Measurements from ENCODE around the gene NDNF.

The NDNF gene

DNA sequence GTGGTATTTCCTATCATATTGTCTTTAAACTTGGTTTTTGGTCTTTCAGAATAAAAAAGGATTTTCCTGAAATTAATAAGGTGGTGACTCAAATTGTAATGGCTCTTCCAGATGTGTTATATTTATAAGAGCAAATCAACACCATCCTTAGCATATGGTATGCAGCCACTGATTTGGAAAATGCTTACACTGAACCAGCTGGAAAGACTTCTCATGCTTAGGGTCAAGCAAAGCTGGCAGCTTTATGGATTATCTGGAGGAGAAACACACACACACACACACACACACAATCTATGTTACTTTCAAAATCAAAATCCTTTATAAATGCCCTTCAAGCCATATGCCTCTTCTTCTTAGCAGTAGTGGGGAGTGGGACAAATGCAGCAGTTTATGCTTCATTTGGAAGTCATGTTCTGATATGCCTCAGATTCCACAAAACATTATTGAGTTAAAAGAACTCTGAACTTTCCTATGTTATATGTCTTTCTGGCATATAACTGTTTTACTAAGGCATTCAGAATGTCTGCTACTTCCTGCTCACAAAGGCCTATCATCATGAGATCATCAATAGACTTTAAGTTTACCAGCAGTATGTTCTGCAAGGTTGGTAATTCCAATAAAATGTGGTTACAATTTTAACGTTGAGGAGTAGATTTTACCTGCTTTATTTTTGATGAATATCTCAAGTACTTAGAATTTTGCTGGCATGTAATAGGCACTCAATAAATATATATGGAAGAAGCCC is 76.9 kb downstream of the NDNF start:
- TF ChIP-seq, protein P1, sequence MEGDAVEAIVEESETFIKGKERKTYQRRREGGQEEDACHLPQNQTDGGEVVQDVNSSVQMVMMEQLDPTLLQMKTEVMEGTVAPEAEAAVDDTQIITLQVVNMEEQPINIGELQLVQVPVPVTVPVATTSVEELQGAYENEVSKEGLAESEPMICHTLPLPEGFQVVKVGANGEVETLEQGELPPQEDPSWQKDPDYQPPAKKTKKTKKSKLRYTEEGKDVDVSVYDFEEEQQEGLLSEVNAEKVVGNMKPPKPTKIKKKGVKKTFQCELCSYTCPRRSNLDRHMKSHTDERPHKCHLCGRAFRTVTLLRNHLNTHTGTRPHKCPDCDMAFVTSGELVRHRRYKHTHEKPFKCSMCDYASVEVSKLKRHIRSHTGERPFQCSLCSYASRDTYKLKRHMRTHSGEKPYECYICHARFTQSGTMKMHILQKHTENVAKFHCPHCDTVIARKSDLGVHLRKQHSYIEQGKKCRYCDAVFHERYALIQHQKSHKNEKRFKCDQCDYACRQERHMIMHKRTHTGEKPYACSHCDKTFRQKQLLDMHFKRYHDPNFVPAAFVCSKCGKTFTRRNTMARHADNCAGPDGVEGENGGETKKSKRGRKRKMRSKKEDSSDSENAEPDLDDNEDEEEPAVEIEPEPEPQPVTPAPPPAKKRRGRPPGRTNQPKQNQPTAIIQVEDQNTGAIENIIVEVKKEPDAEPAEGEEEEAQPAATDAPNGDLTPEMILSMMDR (conservative IDR thresholded peaks at IDR 0.05; ENCODE audit: control insufficient read depth, insufficient read depth, low read depth, low read length) = no peak
- no peak overlapping the region for H3K4me3 ChIP-seq (ENCODE audit: control insufficient read depth, low read depth, low read length)
- DNase-seq (ENCODE audit: low read depth) = peak; percentile 7

DNA sequence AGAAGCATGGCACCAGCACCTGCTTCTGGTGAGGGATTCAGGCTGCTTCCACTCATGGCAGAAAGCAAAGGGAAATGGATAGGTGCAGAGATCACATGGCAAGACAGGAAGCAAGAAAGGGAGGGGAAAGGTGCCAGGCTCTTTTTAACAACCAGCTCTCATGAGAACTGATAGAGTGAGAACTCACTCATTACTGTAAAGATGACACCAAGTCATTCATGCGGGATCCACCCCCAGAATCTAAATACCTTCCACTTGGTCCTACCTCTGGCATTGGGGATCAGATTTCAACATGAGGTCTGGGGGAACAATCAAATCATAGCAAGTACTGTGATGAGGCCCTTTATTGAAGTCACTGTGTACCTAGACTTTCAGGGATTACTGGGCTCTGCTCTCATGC is 77.8 kb downstream of the NDNF start:
- no peak overlapping the region for H3K4me3 ChIP-seq (ENCODE audit: control insufficient read depth, low read depth, low read length)
- DNase-seq (ENCODE audit: low read depth) = no peak
- TF ChIP-seq, protein P1 (conservative IDR thresholded peaks at IDR 0.05; ENCODE audit: control insufficient read depth, insufficient read depth, low read depth, low read length) = no peak

DNA sequence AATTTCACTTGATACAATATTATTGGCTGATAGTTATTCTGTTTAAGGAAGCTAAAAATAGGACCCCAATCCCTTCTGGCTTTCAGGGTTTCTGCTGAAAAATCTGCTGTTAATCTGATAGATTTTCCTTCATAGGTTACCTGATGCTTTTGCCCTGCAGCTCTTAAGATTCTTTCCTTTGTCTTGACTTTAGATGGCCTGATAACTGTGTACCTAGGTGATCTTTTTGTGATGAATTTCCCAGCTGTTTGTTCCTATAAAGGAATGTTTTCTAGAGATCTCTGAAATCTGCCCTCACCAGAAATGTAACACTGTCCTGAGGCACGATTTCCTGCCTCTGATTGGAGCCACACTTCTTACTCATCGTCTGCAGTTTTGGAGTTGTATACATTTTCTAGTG is 80.5 kb downstream of the NDNF start:
- H3K4me3 ChIP-seq (ENCODE audit: control insufficient read depth, low read depth, low read length) = no peak overlapping the region
- TF ChIP-seq, protein P1 (conservative IDR thresholded peaks at IDR 0.05; ENCODE audit: control insufficient read depth, insufficient read depth, low read depth, low read length) = no peak
- DNase-seq (ENCODE audit: low read depth) = no peak

- TF ChIP-seq, protein P1 (conservative IDR thresholded peaks at IDR 0.05; ENCODE audit: control insufficient read depth, insufficient read depth, low read depth, low read length) = no peak
- no peak for DNase-seq (ENCODE audit: low read depth)
- no peak overlapping the region for H3K4me3 ChIP-seq (ENCODE audit: control insufficient read depth, low read depth, low read length)
Observed at GRCh38 chr4:120990246-120990645, 82.1 kb downstream of the NDNF start.

Measured in fibroblast of mammary gland (primary cell).